A204.1 (cell line): ENCODE data around the gene EPHB1.

Experiments
- FAIRE-seq: peaks from 2 replicates; lab custom pipeline; 2012; peaks lifted over from hg19 to GRCh38; lab: Jason Lieb, UNC

EPHB1 gene

DNA sequence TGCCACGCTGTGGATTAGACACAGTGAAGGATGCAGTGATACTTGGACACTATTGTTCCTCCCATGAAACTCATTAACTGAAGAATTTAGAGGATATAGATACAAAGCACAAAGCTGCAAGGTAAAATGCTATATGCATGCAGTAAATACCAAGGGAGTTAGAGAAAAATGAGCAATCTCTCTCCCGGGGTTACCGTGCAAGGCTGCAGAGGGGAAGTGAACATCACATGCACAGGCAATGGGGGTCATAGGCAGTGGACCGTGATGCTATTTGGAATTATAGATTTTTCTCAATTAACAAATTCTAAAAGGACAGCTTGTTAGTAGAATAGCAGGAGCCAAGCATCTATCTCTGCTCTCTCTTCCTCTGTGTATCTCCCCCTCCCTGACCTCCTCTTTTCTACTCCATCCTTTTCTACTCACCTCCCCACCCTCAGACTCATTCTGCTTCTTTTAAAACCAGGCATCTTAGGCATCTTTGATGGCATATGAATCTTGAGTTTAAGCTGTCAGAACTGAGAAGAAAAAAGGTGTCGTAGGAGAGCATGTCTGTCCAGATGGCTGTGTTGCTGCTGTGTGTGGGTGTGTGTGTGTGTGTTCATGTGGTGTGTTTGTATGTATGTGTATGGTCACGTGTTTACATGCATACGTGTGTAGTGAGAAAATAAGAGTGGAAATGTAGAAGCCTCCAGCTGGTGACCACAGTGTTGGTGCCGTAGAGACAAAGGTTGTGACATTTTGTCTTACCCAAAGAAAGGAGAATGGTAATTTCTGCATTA, 339.0 kb downstream of the EPHB1 start:
- FAIRE-seq, result no peak

- FAIRE-seq, result no peak
Observed at GRCh38 chr3:135134684-135135075, 339.6 kb downstream of the EPHB1 start.

DNA sequence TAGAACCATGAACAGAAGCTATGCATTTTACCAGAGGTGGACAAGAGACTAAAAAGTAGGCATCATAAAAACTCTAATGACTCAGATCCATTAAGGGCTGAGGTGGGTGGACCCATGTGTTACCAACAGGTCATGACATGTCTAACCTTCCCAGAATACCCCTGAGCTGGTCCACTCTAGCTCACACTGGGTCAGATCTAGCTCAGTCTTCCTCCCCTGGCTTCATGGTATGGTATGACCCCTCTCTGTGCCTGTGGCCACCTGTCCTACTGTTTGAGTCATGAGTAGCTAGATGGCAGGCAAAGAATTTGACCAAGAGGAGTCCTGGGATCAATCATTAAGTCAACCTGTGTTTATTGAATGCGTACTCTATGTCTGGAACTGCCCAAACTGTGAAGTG, 340.4 kb downstream of the EPHB1 start:
- no peak for FAIRE-seq

DNA sequence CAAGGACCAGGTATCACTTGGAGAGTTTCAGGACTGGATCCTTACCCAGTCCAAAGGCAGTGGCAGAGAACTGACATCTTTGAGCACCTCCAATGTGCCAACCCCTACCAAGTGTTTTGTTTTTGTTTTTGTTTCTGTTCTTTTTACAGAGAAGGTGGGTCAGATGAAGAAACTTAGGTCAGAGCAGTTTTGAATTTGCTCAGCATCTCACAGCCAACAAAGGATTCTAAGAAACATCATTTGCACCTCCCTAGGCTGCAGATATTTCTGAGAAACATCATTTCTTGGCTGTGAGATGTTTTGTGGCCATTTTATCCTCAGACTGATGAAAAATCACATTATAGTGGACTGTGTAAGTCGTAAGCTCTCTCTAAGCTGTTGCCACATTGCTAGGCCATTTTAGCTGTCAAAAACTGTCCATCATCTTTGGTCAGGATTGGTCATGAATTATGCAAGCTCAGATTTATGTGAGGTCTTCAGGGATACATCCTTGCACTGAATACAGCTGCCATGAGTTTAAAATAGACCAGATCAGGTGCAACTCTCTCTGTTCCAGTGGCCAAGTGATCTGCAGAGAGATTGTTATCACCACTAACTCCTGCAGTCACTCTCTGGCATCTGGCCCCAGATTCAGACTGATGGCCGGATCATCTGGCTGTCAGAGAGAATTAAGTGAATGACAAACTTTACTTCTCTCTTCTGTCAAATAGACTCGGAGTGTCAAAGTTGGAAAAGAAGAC, 341.5 kb downstream of the EPHB1 start:
- FAIRE-seq, result no peak

DNA sequence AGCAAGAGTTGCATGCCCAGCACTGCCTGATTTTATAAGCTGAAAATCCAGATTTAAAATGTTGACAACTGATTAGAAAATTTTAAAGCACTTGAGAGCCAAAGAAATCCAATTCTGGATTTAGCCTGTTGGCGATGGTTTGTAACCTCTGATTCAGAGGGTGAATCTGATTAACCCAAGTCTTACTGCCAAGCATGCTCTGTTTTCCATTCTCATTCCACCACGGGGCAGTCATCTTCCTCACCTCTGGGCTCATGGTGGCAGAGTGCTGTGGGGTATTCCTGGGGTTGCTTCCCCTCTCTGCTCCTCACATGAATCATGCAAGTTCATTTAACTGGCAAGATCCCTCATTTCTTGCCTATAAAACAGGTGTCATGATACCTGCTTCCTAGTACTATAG, 342.2 kb downstream of the EPHB1 start:
- no peak for FAIRE-seq

GRCh38 chr3:135138776-135139175, 343.7 kb downstream of the EPHB1 start:
- no peak for FAIRE-seq

DNA sequence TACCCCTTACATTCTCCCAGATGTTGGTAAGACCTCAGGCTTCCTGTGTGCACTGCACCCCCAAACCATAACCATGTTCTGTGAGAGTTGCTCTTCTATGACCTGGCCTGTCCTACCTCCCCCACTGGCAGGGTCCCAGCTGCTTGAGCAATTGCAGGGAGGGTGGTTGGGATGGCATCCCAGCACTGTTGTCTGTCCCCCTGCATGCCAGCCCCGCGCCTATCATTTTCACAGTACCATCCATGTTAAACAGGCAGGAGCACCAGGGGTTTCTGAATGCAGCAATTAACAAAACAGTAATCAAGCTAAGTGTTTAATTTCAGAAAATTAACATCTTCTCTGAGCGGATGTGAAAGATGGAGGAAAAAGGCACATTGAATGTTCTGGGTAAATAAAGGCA, 345.5 kb downstream of the EPHB1 start:
- FAIRE-seq, result no peak

DNA sequence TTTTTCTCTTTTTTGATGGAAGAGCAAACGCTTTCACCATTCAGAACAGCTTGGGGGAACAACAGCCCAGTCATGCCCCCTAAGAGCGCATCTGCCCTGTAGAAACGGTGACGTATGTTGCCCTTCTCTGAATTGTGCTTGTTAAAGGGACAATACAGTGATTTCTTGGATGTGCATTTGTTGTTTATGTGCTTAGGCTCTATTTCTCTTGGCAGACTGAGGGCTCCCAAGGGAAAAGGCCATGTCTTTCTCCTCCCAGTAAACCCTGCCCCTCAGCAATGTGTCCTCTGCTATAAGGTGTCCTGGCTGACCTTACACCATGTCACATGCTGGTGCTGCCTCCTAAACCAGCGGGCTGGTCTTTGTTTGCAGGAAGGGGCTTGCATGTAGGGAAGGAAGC, 346.1 kb downstream of the EPHB1 start:
- no peak for FAIRE-seq

- no peak for FAIRE-seq
Observed at GRCh38 chr3:135141672-135142071, 346.6 kb downstream of the EPHB1 start.

GRCh38 chr3:135142530-135142929, 347.5 kb downstream of the EPHB1 start:
- no peak for FAIRE-seq

- FAIRE-seq, result no peak
Observed at GRCh38 chr3:135143474-135143873, 348.4 kb downstream of the EPHB1 start.

DNA sequence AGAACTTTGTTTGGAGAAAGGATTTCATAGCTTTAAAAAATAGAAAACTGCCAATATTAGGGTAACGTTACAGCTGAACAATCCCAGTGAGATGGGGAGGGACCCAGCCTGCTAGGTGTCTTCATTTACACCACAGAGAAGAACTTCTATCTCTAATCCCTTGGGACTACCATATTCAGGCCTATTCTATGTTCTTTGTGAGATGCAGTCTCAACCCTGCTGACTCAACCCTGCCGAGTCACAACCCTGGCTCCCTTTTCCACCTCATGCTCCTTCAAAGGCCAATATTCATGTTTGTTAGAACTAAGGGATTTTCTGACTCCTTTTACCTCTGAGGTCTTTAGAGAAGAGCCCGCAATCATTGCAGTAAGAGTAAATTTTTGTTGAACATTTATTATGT, 350.5 kb downstream of the EPHB1 start:
- FAIRE-seq, result no peak

DNA sequence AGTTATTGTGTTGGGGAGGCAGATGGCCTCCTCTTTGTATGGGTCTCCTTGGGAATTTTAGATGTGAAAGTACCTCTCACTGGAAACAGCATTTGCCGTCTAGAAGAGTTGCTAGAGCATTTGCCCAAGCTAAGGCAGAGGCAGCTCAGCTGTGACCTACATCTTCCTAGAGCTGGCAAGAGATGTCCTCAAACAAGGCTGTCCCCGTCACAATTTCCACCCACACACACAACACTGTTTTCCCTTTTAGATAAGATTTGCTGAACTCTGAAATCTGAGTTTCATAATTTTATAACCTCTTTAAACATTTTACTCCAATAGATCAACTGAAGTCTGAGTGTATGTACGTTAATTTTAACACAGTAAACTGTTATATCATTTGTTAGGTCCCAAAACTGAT, 352.6 kb downstream of the EPHB1 start:
- FAIRE-seq, result no peak

GRCh38 chr3:135148398-135149020, 353.4 kb downstream of the EPHB1 start:
- no peak for FAIRE-seq

DNA sequence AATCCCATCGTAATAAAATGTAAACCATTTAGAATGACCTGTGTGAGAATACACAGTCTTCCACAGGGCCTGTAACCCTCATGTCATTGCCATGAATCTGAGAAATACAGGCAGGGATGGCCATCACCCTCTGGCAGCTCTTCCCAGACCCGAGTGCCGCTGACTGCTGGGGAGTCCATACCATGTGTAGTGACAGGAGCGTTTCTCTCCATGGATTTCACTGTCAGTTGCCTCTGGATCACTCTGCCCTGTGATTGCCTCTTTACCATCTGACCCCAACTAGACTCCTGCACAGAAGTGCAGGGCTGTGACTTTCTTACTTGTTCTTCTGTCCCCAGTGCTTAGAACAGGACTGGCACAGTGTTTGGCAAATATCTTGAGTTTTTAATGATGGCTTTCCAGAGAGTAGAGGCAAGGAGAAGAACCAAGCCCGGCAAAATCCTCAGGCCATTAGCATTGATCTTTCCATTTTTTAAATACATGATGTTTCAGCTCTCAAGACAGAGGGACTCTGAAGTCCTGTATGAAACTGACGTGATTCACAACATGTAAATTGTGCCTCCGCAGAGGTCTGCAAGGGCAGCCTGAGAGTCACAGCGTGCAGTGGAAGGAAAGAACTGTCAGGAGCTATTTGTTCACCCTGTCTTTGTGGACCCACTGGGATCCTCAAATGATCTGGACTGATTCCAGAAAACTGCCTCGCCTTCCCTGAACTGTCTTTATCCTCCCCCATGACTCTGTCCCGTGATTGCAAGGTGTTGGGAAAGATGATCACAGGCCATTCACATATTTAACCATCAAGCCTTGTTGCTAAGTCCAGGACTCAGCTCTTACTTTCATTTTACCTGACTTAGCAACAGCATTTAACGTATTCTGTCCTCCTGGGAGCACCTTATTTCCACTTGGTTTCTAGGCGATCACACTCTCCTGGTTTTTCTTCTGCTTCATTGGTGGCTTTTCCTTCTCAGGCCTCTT, 354.9 kb downstream of the EPHB1 start:
- no peak for FAIRE-seq

- no peak for FAIRE-seq
Observed at GRCh38 chr3:135154186-135154585, 359.1 kb downstream of the EPHB1 start.

- FAIRE-seq, result no peak
Observed at GRCh38 chr3:135155228-135155627, 360.2 kb downstream of the EPHB1 start.

DNA sequence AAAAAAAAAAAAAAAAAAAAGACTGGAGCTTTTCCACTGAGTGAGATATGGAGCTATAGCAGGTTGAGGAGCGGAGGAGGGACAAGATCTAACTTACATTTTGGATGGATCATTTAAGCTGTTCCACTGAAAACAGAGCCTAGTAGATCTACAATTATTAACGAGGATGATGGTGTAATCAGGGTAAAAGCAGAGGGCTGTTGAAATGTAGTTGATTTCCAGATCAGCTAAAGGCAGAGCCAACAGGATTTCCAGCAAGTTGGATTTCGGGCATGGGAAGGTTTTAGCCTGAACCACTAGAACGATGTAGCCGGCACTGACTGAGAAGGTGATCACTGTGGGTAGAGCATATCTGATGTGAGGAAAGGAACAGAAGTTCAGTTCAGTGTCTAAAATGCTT, 360.7 kb downstream of the EPHB1 start:
- FAIRE-seq, result no peak

DNA sequence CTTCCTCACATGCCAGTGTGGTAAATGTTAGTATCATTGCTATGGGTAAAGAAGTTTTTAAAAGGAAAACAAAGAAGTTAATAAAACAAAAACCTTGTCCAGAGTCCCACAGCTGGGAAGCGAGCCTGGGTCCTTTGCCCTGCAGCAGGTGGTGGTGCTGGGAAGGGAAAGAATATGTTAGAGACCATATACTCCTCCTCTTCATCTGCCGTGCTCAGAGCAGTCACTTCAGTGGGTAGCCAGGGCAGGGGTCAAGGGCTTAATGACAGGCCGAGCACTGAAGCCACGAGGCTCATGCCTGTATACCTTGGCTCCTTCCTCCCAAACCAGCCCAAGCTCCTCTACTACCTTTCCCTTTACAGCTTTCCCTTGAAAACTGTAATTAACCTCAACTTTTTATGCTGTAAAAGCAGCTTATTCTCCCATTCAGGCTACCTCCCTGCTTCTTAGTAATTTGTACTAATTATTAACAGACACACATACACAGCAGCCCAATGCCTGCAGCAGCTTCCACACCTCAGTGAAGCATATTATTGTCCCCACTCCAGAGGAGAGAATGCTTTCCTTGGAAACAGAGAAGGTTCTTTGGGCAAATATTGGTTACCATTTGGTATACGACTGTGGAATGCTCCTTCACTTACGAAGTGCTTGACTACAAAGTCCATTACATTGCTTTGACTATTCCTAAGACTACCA, 362.1 kb downstream of the EPHB1 start:
- no peak for FAIRE-seq

DNA sequence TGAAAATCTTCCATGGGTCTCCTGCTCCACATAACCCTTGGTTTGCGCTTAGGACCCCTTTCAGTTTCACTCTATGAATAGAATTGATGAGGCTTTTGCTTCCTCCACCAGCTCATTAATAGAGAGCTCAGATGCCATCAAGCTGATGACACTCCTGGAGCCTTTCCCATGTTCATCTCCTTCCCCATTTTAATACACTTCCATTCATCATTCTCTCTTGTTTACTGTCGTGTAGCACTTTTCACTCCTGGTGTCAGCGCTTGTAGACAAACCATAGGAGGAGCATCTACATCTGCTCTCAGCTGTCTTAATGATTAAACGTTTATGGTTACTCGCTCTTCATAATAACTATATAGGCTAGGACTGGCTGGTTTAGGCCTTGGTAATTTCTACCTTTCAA, 363.5 kb downstream of the EPHB1 start:
- FAIRE-seq, result no peak

GRCh38 chr3:135159681-135160247, 364.7 kb downstream of the EPHB1 start:
- FAIRE-seq, result no peak
